GM19193 (cell line): Measurements from ENCODE around the gene CHN2.

Experiments
- POLR2A ChIP-seq: IDR thresholded peaks from 4 replicates; pipeline ENCODE4 v1.6.1; 2011; ENCODE audit not compliant: insufficient read depth, insufficient read length; ENCODE audit errors: extremely low read depth

The CHN2 gene

GRCh38 chr7:29230871-29231345 is 36.3 kb downstream of the CHN2 start:
- TF ChIP-seq POLR2A = no peak

- no peak for TF ChIP-seq POLR2A
Measured at GRCh38 chr7:29231671-29232232, 37.2 kb downstream of the CHN2 start.

DNA sequence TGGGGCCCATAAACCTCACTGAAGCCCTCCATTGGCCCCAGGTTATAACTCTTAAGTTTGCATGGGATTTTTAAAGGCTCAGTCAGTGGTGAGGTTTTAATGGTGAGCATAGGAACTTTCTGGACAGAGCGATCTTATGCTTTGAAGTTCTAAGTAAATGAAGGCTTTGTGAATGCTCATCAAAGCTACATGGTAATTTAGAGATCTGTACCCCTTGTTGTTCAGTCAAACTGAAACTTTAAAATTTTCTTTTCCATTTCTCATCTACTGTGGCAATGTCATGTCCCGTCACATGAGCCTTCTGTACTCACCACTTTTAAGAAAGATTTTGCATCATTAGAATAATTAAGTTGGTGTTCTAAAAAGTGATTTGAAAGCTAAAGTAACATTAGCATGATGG is 39.9 kb downstream of the CHN2 start:
- no peak for TF ChIP-seq POLR2A

GRCh38 chr7:29236071-29236580 is 41.6 kb downstream of the CHN2 start:
- no peak for TF ChIP-seq POLR2A

GRCh38 chr7:29236649-29237048 is 42.1 kb downstream of the CHN2 start:
- no peak for TF ChIP-seq POLR2A

DNA sequence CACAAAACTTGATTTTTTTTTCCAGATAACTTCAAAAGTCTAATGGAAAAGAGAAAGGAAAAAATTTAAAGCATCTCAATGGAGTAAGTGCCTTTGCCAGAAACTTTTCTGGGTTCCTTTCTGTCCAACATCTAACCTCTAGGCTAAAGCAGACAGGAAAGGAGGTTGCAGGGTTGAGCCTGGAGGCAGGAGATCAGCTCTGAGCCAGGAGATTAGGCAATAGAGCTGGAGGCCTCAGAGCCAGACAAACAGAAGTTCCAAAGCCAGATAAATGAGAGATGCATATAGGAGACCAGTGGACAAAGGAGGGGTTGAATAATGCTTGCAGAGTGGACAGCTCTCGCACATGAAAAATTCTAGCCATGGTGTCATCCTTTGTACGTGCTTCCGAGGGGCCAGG is 42.9 kb downstream of the CHN2 start:
- TF ChIP-seq POLR2A = no peak

GRCh38 chr7:29239638-29240037 is 45.1 kb downstream of the CHN2 start:
- no peak for TF ChIP-seq POLR2A

- no peak for TF ChIP-seq POLR2A
Measured at GRCh38 chr7:29242265-29242664, 47.7 kb downstream of the CHN2 start.

DNA sequence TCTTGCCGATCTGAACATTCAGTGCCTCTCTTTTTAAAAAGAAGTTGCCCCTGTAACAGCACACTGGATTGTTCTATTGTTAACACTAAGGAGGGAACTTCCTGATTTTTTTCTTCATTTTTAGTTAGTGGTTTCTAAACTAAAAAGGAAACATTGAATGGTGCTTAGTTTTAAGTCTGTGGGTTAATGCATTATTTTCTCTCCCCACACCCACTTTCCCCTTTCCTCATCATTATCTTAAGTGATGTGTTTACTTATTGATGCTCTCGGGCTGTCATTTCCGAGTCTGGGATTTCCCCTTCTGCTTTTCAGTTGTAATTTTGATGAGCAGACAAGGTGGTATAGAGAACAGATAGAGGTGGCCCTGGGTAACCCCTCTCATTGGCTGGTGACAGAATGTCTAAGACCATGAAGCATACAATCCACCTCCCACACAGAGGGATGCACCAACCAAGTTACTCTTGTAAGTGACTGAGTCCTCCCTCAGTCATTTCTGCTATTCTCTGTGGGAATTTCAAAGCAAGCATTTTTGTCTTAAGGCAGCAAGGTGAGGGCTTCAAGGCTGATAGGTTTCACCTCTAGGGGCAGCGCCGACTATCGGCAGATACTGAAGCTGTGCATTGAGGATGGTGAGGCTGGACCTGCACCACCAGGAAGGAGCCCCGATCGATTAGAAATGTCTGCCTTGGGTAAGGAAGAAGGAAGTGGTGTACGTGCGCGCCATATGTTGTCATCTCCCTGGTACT is 49.5 kb downstream of the CHN2 start:
- no peak for TF ChIP-seq POLR2A

- no peak for TF ChIP-seq POLR2A
Measured at GRCh38 chr7:29247224-29247962, 52.8 kb downstream of the CHN2 start.

DNA sequence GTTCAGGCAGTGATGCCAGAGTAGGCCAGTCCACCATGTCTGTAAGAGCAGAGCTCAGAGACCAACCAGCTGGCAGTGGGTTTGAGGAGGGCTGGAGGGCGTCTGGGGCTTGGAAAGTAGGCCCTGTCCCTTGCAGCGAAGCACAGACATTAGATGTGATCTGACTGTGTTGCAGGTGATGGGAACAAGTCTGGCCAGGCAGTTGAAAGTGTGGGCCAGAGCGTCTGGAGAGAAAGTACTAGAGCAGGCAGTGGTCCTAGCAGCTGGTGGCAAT is 53.3 kb downstream of the CHN2 start:
- TF ChIP-seq POLR2A = no peak

DNA sequence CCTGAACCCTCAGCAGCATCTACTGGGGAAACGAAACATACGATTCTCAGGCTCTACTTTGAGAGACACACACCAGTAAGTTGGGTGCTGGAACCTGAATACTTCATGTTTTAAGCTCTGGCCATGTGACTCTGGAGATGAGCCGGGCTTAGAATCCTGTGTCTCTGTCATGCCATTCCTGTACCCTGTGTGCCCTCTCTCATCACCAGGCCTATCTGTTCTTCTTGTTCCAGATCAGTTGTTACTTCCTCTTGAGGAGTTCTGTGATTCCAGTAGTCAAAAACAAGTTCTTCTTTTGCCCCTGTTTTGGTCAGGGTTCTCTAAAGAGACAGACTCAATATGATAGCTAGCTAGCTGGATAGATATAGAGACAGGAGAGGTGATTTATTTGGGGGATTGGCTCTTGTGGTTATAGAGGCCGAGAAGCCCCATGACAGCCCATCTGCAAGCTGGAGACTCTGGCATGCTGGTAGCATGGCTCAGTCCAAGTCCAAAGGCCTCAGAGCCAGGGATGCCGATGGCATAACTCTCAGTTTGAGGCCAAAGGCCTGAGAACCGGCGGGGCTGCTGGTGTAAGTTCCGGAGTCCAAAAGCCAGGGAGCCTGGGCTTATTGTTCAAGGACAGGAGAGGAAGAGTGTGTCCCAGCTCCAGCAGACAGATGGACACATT is 54.3 kb downstream of the CHN2 start:
- TF ChIP-seq POLR2A = no peak

DNA sequence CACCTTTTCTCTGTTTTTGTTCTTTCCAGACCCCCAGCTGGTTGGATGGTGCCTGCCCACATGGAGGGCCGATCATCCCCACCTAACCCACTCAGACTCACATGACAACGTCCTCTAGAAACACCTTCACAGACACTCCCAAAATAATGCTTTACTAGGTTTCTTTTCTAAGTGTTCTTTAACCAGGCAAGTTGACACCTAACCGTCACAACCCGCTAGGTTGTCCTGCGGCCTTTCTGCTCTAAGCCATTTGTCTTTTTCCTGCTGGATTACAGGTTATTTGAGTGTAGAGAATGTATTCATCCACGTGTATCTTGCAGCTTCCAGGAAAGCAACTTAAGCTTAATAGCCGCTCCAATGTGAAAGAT is 54.8 kb downstream of the CHN2 start:
- TF ChIP-seq POLR2A = no peak

DNA sequence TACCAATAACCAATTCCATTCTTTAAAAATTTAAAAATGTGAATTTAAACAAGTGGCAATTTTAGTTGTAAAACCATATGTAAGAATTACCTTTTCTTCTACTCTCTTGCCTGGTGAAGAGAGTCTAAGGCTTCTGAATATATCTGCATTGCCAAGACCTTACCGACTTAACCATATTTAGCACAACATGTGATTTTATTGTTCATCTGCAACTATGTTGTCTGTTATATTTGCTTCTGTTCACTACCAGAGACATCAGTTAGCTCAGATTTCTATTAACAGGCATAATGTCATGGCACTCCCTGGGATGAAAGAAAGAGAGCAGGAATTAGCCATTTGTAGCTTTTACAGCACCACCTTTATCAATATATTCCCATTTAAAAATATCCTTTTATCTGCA is 55.3 kb downstream of the CHN2 start:
- no peak for TF ChIP-seq POLR2A

GRCh38 chr7:29253225-29253624 is 58.6 kb downstream of the CHN2 start:
- TF ChIP-seq POLR2A = no peak
